ENCODE results near the gene EXOC3L4.
A peak's percentile ranks its signal among the peaks of the same experiment; 100 is the strongest.

The EXOC3L4 gene

GRCh38 chr14:103070971-103071542 lies 23.5 kb upstream of the EXOC3L4 start:
- DNase-seq (ENCODE audit: low read depth), result no peak

DNA sequence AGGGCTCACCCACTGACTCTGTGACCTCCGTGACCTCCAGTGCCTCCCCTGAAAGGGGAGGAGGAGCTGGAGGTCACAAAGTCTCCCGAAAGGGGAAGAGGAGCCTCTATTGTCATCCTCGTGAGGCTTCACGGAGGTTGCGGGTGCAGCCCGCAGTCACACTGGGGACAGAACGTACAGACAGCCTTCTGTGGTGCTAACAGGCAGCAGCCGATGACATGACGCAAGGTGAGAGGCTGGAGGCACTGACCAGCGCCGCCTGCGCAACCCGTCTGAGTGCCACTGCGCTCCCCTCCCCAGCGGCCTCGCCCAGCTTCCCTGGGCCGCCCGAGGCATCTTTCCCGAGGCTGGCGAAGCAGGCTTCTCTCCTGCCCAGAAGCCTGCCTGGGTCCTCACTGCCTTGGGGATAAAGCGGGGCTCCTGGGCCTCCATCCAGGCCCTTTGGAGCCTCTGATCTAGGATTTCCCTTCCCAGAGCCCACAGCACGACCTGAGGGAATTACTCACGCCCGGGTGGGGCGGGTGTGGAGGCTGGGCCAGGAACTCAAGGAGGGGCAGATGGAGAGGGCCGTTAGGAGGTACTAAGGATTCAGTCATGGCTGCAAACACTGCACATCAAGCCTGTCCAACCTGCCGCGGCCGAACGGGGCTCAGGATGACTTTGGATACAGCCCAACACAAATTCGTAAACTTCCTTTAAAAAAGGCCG lies 22.8 kb upstream of the EXOC3L4 start:
- DNase-seq (ENCODE audit: low read depth), result no peak

DNA sequence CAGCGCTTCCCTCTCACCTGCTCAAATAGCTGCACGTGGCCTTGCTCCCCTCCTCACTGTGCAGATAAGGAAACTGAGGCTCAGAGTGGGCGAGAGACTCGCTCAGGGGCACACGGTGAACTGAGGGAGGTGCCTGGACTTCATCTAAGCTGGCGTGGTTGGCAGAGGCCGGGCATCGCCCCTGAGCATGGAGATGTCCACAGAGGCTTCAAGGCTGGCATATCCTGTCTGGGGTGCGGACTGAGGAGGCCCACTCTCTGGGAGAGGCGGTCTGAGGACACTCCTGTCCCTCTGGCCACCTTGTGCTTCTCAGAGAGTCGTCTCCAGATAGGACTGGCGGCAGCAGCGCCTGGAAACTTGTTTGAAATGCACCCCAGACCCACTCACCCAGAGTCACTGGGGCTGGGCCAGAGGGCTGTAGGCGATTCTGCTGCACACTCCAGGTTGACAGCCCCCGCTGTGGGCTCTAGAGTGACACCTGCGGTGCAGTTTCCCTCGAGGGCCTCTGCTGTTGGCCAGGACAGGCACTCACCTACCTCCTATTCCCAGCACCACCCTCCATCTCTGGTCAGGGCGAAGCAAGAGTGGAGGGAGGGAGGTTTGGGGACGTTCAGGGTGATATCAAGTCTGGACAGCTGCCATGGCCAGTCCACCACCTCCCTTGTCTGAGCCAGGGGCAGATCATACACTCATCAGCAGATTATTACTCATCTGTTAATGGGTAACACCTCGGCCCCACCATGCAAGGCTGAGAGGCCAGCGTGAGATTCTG lies 21.7 kb upstream of the EXOC3L4 start:
- DNase-seq (ENCODE audit: low read depth), result no peak

GRCh38 chr14:103073367-103073875 lies 21.1 kb upstream of the EXOC3L4 start:
- DNase-seq (ENCODE audit: low read depth), result no peak

DNA sequence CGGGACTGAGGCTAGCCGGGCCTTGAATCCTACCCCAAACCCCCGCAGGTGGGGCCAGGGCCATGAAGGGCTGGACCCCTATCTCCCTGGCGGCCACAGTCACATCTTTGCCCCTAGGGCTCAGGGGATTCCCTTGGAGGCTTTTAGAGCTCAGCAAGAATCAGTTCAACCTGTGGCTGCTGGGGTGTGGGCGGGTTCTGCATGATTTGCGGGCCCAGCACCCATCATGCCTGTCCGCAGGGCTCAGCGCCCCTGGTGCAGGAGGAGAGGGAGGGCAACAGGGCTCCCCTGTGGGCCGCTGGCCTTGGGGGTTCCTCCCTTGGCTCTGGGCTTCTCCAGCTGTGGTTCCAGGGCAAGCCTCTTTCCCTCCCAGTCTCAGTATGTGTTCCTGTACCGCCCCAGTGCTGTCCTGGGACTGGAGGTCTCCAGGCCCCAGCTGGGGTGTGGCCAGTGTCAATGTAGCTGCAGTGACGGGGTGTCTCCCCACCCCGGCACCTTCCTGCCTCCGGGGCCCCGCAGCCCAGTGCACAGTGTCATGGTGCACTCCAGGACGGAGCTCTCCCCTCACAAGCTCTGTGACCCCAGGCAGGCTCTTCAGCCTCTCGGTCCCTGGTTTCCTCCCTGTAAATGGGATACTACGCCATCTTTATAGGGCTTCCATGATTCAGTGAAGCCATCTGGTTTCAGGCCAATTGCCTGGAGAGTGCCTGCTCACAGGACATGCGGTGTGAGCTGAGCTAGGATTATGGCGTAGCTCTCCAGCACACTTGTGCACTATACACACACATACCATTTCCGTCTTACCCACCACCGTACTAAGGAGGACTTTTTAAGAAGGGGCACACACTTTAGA lies 20.4 kb upstream of the EXOC3L4 start:
- DNase-seq (ENCODE audit: low read depth), result no peak

- DNase-seq (ENCODE audit: low read depth), result no peak
Observed at GRCh38 chr14:103074729-103075367, 19.7 kb upstream of the EXOC3L4 start.

DNA sequence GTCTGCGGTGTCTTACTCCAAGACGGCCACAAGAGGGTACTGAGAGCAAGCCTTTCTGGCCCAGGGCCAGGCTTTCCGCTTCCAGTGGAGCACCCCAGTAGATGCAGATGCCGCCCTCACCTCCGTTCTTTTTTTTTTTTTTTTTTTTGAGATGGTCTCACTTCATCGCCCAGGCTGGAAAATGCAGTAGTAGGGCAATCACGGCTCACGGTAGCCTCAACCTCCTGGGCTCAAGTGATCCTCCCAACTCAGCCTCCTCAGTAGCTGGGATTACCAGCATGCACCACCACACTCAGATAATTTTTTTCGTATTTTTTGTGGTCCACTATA lies 16.1 kb upstream of the EXOC3L4 start:
- DNase-seq (ENCODE audit: low read depth), result peak; percentile 31

- DNase-seq (ENCODE audit: low read depth), result no peak
Observed at GRCh38 chr14:103078860-103079587, 15.5 kb upstream of the EXOC3L4 start.

- no peak for DNase-seq (ENCODE audit: low read depth)
Observed at GRCh38 chr14:103081951-103082350, 12.6 kb upstream of the EXOC3L4 start.

- DNase-seq (ENCODE audit: low read depth), result no peak
Observed at GRCh38 chr14:103084021-103084919, 10.3 kb upstream of the EXOC3L4 start, which contains the start of gene LBHD2. TSS of gene LBHD2 (plus strand) at chr14:103084210. CDS start at chr14:103086013, 1,803 bp downstream.

- DNase-seq (ENCODE audit: low read depth), result no peak
Observed at GRCh38 chr14:103085106-103086091, 9.1 kb upstream of the EXOC3L4 start.

GRCh38 chr14:103086771-103087342 lies 7.7 kb upstream of the EXOC3L4 start:
- DNase-seq (ENCODE audit: low read depth), result no peak

DNA sequence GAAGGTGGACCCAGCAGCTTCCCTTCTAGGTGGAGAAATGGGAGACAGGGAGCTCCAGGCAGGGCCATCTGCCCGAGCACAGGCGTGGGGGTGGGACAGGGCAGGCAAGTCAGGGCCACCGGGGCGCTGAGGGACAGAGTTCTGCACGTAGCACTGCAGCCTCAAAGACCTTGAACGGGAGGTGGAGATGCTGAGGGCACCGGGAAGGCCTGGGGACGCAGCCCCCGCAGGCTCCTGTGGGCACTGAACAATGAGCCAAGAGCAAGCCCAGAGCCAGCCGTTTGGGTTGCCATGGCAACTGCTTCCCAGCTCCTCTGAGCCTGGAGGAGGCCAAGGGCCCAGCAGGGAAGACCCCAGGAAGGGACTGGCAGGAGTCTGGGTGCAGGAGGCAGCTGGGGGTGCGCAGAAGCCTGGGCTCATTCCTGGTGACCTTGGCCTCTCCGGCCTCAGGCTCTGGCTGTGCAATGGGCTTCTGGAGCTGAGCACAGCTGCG lies 7.1 kb upstream of the EXOC3L4 start:
- DNase-seq (ENCODE audit: low read depth), result no peak

GRCh38 chr14:103088921-103089320 lies 5.6 kb upstream of the EXOC3L4 start:
- DNase-seq (ENCODE audit: low read depth), result no peak

GRCh38 chr14:103089386-103090335 lies 4.9 kb upstream of the EXOC3L4 start:
- DNase-seq (ENCODE audit: low read depth), result no peak

DNA sequence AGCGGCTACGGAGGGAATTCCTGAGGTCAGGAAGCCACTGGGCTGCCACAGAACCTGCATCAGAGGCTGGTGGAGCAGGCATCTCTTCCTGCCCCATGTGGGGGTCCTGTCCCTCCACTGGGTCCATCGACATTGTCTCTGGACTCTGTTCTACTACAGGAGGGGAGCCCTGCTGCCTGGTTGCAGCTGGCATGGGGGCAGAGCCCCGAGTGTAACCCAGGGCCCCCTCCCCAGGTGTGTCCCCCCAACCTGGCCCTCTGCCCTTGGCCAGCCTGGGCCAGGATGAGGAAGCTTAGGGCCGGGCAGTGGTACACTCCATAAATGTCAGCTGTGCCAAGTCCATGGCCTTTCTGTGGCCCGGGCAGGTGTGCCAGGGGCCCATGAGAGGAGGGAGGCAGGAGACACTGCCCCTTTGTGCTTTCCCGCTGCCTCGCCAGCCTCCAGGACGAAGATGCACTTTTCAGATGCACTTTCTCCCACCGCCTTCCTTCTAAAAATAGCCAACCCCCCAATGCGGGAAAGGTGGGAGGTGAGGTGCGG lies 4.0 kb upstream of the EXOC3L4 start:
- no peak for DNase-seq (ENCODE audit: low read depth)

Measured in HS-5 (cell line).